K562 (cell line): ENCODE data around the gene TLN1. TPM values are rescaled to one million over a fixed set of nuclear protein-coding genes. Genes with fewer than 3 reads are reported as not detected.

ENCODE experiments used
- ATAC-seq: fragments of 200-7000 bp; cut with Tn5 transposase; 3 replicates; pipeline ENCODE4 v1.9.1; 2020; ENCODE audit warnings: moderate library complexity
- BruUV-seq: library from RNA; stranded (reverse); fragments of 400-500 nt; replicated peaks from 2 replicates; lab custom pipeline; 2021; lab: Mats Ljungman, UMichigan
- CTCF ChIA-PET: fragments of 300-600 bp; formaldehyde crosslinking; extraction: SDS; loops from one replicate; lab custom pipeline; 2021; ENCODE audit warnings: low intra/inter-chr PET ratio; lab: Yijun Ruan, JAX
- POLR2A ChIA-PET: fragments of 300-600, 350-650 bp; sonication (Branson Sonifier 250); formaldehyde crosslinking; extraction: SDS; loops from one replicate; lab custom pipeline; 2021; ENCODE audit warnings: antibody characterized with exemption, inconsistent platforms; lab: Yijun Ruan, JAX
- DNase-seq, 4 experiments: peaks; one replicate each; pipeline versions ENCODE4 v3.0.0 to v3.0.0-alpha.2; 2011 to 2018; ENCODE audit warnings: low spot score in 3 of 4, mixed read lengths in 3 of 4; ENCODE audit errors: extremely low read depth in 1 of 4
- FAIRE-seq: peaks from 2 replicates; lab custom pipeline; 2011; peaks lifted over from hg19 to GRCh38; lab: Jason Lieb, UNC
- H2AFZ ChIP-seq: 2 replicates; pipeline ENCODE4 v1.6.0; 2011; ENCODE audit warnings: low read depth, low read length, control low read depth, inconsistent platforms
- H3K27ac ChIP-seq: fragments of 200-600 bp; 3 replicates; pipeline ENCODE4 v1.8.0; 2011; ENCODE audit warnings: low read depth, mild to moderate bottlenecking, control low read depth, inconsistent platforms, low read length, moderate library complexity, mixed read lengths; ENCODE audit errors: extremely low read depth
- H3K27me3 ChIP-seq, 2 experiments: fragments of 300-600 bp in 1 of 2; 2 replicates in 1 of 2; 3 replicates in 1 of 2; pipeline versions ENCODE4 v1.6.0 to v1.8.0; 2011; ENCODE audit warnings: inconsistent platforms in 2 of 2, low read length in 2 of 2, mild to moderate bottlenecking in 1 of 2, mixed read lengths in 1 of 2, moderate library complexity in 1 of 2; ENCODE audit not compliant: control insufficient read depth in 2 of 2, insufficient read depth in 2 of 2
- H3K36me3 ChIP-seq: fragments of 300-600 bp; 3 replicates; pipeline ENCODE4 v1.8.0; 2011; ENCODE audit warnings: mild to moderate bottlenecking, low read length, inconsistent platforms; ENCODE audit not compliant: control insufficient read depth, insufficient read depth
- H3K4me1 ChIP-seq, 2 experiments: fragments of 200-600 bp in 1 of 2; replicated peaks in 1 of 2; 2 replicates in 1 of 2; 3 replicates in 1 of 2; pipeline versions ENCODE4 v1.5.1 to v1.8.0; 2011; ENCODE audit warnings: inconsistent platforms in 2 of 2, low read length in 2 of 2, mild to moderate bottlenecking in 1 of 2, mixed read lengths in 1 of 2, moderate library complexity in 1 of 2; ENCODE audit not compliant: control insufficient read depth in 2 of 2, insufficient read depth in 2 of 2
- H3K4me2 ChIP-seq: 2 replicates; pipeline ENCODE4 v1.6.1; 2011; ENCODE audit warnings: low read length, control low read depth, inconsistent platforms, mixed read lengths; ENCODE audit not compliant: insufficient read depth
- H3K4me3 ChIP-seq: fragments of 200-600 bp; sonication (generic), shearing (Covaris generic); 2 replicates; pipeline ENCODE4 v1.5.1; 2016; ENCODE audit warnings: control low read depth, inconsistent platforms
- H3K79me2 ChIP-seq: fragments of 200-600 bp; 3 replicates; pipeline ENCODE4 v1.8.0; 2011; ENCODE audit warnings: low read length, inconsistent platforms; ENCODE audit not compliant: control insufficient read depth, insufficient read depth
- H3K9ac ChIP-seq, 2 experiments: 2 replicates each; pipeline versions ENCODE4 v1.6.0 to v1.6.1; 2011; ENCODE audit warnings: low read depth in 2 of 2, low read length in 2 of 2, control low read depth in 1 of 2, inconsistent platforms in 1 of 2, mild to moderate bottlenecking in 1 of 2, mixed read lengths in 1 of 2; ENCODE audit not compliant: insufficient read depth in 1 of 2
- H3K9me1 ChIP-seq: one replicate; pipeline ENCODE4 v1.6.0; 2011; ENCODE audit warnings: inconsistent platforms, mild to moderate bottlenecking, low read length, moderate library complexity; ENCODE audit not compliant: control insufficient read depth, insufficient read depth
- H3K9me3 ChIP-seq: replicated peaks from 2 replicates; pipeline ENCODE4 v1.5.1; 2011; ENCODE audit warnings: low read depth, low read length, inconsistent platforms; ENCODE audit not compliant: control insufficient read depth, insufficient read depth
- H4K20me1 ChIP-seq: replicated peaks from 2 replicates; pipeline ENCODE4 v1.6.1; 2011; ENCODE audit warnings: low read length, inconsistent platforms, mixed read lengths; ENCODE audit not compliant: control insufficient read depth, insufficient read depth
- ARID1B ChIP-seq: fragments of 450-650 bp; IDR thresholded peaks from 2 replicates; pipeline ENCODE4 v1.6.1; 2016; ENCODE audit warnings: antibody characterized with exemption, mild to moderate bottlenecking, inconsistent platforms
- BRF2 ChIP-seq: IDR thresholded peaks from 3 replicates; pipeline ENCODE4 v1.6.1; 2011; ENCODE audit warnings: borderline replicate concordance, mild to moderate bottlenecking; ENCODE audit not compliant: insufficient read length, insufficient read depth
- FOXA1 ChIP-seq: fragments of 450-650 bp; IDR thresholded peaks from 2 replicates; pipeline ENCODE4 v1.6.1; 2016; ENCODE audit warnings: mild to moderate bottlenecking, borderline replicate concordance
- NFIC ChIP-seq: fragments of 450-650 bp; IDR thresholded peaks from 2 replicates; pipeline ENCODE4 v1.6.1; 2017; ENCODE audit warnings: mild to moderate bottlenecking, inconsistent platforms
- WGBS: fragments of 100-300 bp; shearing (Covaris generic); methylation state at CpG from one replicate; pipeline ENCODE4 v1.1.6; 2016; ENCODE audit warnings: low coverage, mixed read lengths; ENCODE audit not compliant: insufficient coverage; ENCODE audit errors: missing lambda C conversion rate; 5-methylcytosine and 5-hydroxymethylcytosine counted together
- in situ Hi-C: fragments of 300-500 bp; cut with MboI; formaldehyde crosslinking; loops from 4 replicates; pipeline ENCODE4 v1.15.0; 2018; ENCODE audit warnings: inconsistent platforms, mixed read lengths
- intact Hi-C: fragments of 100-400 bp; cut with micrococcal nuclease; formaldehyde crosslinking; loops from 2 replicates; pipeline ENCODE4 v1.14.2; 2022
- polyA plus RNA-seq, 8 experiments: library from polyadenylated mRNA; depleted of rRNA in 4 of 8; stranded (reverse) in 5 of 8; unstranded in 3 of 8; fragments of >200 nt; fragmentation: Nextera tagmentation in 2 of 8; fragmentation: Illumina TruSeq in 1 of 8; extraction: Ambion mirVana in 2 of 8; extraction: Trizol in 1 of 8; gene quantifications; 2 replicates each; pipeline versions ENCODE4 v1.2.1 to v1.2.3, GENCODE V29; 2011 to 2014; ENCODE audit warnings: inconsistent platforms in 1 of 8, missing spikeins in 1 of 8
- total RNA-seq, 7 experiments: library from RNA; depleted of rRNA in 6 of 7; stranded (reverse); fragments of >200 nt in 6 of 7; fragmentation: Illumina TruSeq in 2 of 7; extraction: Trizol in 2 of 7; gene quantifications; 2 replicates each; pipeline versions ENCODE4 v1.2.1 to v1.2.3, GENCODE V29; 2011 to 2021; ENCODE audit warnings: low replicate concordance in 1 of 7

The TLN1 gene
- total and polyA plus RNA-seq, 9 of the 15 experiments (the other 6 are each of a cell fraction or from before 2014, with no cell fraction given): 3.6 to 240 (median 54.8) TPM

GRCh38 chr9:35771534-35771933 is 39.5 kb upstream of the TLN1 start (continued):
- TF ChIP-seq NFIC: peak; percentile 76
- 0 out of 2 replicates have a peak, but pooled peaks have one; percentile 26 for TF ChIP-seq FOXA1

GRCh38 chr9:35771075-35771433 is 39.1 kb upstream of the TLN1 start:
- no peak overlapping the region for H3K4me3 ChIP-seq
- H3K9ac ChIP-seq: no peak overlapping the region
- WGBS: 21% methylated on average over 4 of the region's 4 CpGs
- ChIA-PET CTCF (no interaction called here), POLR2A (interaction anchor here (0.6 to 1.8 kb wide), 5 partner anchors 11 to 353 kb away, joined by 3 to 5 read pairs (median 3); partner anchors contain the start of genes GBA2 and RGP1)
- 0 out of 3 replicates have a peak, but pooled peaks cover 4% of the 10 kb centered on the region for H3K36me3 ChIP-seq
- H4K20me1 ChIP-seq: no peaks in the 10 kb centered on the region
- no peak overlapping the region for H3K4me2 ChIP-seq
- DNase-seq: no peak
- TF ChIP-seq BRF2 (no peak), ARID1B (no peak)
- H2AFZ ChIP-seq: no peak overlapping the region
- no peaks in the 10 kb centered on the region for H3K27me3 ChIP-seq
- in situ Hi-C loops: no loop called here
- H3K9me1 ChIP-seq: no peaks in the 10 kb centered on the region
- peak; percentile 34; the same call in 1 of the 3 replicates for ATAC-seq
- intact Hi-C loops: no loop called here
- FAIRE-seq: no peak
- peaks cover 14% of the 10 kb centered on the region for H3K79me2 ChIP-seq
- peaks cover 6 to 20% of the 10 kb centered on the region in 2 experiments; a peak in 4 of 5 replicates for H3K4me1 ChIP-seq
- no peaks in the 10 kb centered on the region for H3K9me3 ChIP-seq
- no TSS peak for BruUV-seq
- peak overlapping the region; percentile 48; the same call in 1 of the 3 replicates for H3K27ac ChIP-seq
